ENCODE measurements around the gene GPR171. TPM values are rescaled to one million over a fixed set of nuclear protein-coding genes. Genes with fewer than 3 reads are reported as not detected.

GPR171 gene
- total RNA-seq, 2 experiments from 2014 or later = 142 TPM

- Mint-ChIP-seq H3K27me3 (no peaks in the 10 kb centered on the region), H3K4me3 (peak overlapping the region; percentile 77), H3K36me3 (peaks cover 16% of the 10 kb centered on the region), H3K27ac (peak overlapping the region; percentile 94), H3K9me3 (no peaks in the 10 kb centered on the region), H3K4me1 (peaks cover 60% of the 10 kb centered on the region)
- POLR2A ChIA-PET = interaction anchor here (1.1 to 2.4 kb wide), 2 partner anchors 443 to 1063 kb away, joined by 3 to 6 read pairs; partner anchors contain the start of genes MBNL1 and SIAH2
- ATAC-seq (ENCODE audit: low read depth) = no peak
- DNase-seq = no peak
Measured at GRCh38 chr3:151205482-151205881, 2.5 kb upstream of the GPR171 start.

- no peak for DNase-seq
- Mint-ChIP-seq H3K4me1 (peaks cover 54% of the 10 kb centered on the region), H3K27me3 (no peaks in the 10 kb centered on the region), H3K36me3 (peaks cover 22% of the 10 kb centered on the region), H3K4me3 (peak overlapping the region; percentile 77), H3K27ac (peak overlapping the region; percentile 94), H3K9me3 (no peaks in the 10 kb centered on the region)
- ATAC-seq (ENCODE audit: low read depth) = peak; percentile 13
- POLR2A ChIA-PET = interaction anchor here (1.0 to 2.4 kb wide), 3 partner anchors 34 to 1064 kb away, joined by 3 to 6 read pairs (median 4); partner anchors contain the start of genes MBNL1 and SIAH2
Measured at GRCh38 chr3:151204530-151205402, 1.8 kb upstream of the GPR171 start.

GRCh38 chr3:151201051-151201730 lies 1.8 kb downstream of the GPR171 start:
- Mint-ChIP-seq H3K9me3 (peaks cover 5% of the 10 kb centered on the region), H3K36me3 (peaks cover 49% of the 10 kb centered on the region), H3K27me3 (no peaks in the 10 kb centered on the region), H3K4me1 (peaks cover 45% of the 10 kb centered on the region), H3K27ac (peak overlapping the region; percentile 95), H3K4me3 (peak overlapping the region; percentile 88)
- ATAC-seq (ENCODE audit: low read depth) (peak; percentile 15), DNase-seq (no peak)
- POLR2A ChIA-PET = interaction anchor here (0.6 to 4.3 kb wide), 15 partner anchors 9 to 1067 kb away, joined by 3 to 31 read pairs (median 5); partner anchors contain the start of genes MBNL1 and SIAH2

DNA sequence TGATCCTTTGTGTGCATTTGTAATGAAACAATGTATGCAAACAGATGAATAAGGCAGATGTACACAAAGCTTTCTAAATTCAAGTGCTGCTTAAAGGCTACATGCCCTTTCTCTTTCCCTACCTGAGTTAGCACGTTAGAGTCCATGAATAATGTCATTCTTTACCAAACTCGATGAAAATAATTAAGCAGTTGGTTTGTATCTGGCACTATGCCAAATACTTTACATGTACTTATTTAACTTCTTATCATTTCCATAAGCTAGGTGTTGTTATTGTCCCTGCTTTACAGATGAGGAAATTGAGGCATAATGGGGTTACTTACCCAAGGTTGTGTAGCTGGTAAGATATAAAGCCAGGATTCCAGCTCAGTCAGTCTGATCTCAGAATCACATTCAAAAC lies 2.4 kb downstream of the GPR171 start:
- POLR2A ChIA-PET = interaction anchor here (0.7 to 4.3 kb wide), 15 partner anchors 8 to 1068 kb away, joined by 3 to 31 read pairs (median 5); partner anchors contain the start of genes MBNL1 and SIAH2
- peak overlapping the region; percentile 88 for H3K4me3 Mint-ChIP-seq

GRCh38 chr3:151199554-151200438 lies 3.2 kb downstream of the GPR171 start:
- DNase-seq (no peak), ATAC-seq (ENCODE audit: low read depth) (peak; percentile 30)
- H3K27ac Mint-ChIP-seq = peak overlapping the region; percentile 95
- H3K4me3 Mint-ChIP-seq = peak overlapping the region; percentile 88
- H3K9me3 Mint-ChIP-seq = peaks cover 6% of the 10 kb centered on the region
- H3K4me1 Mint-ChIP-seq = peaks cover 38% of the 10 kb centered on the region
- POLR2A ChIA-PET = interaction anchor here (1.0 to 4.3 kb wide), 13 partner anchors 11 to 1069 kb away, joined by 3 to 31 read pairs (median 5); partner anchors contain the start of gene MBNL1
- peaks cover 56% of the 10 kb centered on the region for H3K36me3 Mint-ChIP-seq
- H3K27me3 Mint-ChIP-seq = no peaks in the 10 kb centered on the region

More for the DNA sequence above, 2.4 kb downstream of the GPR171 start:
- no peak for ATAC-seq (ENCODE audit: low read depth)
- Mint-ChIP-seq H3K27ac (peak overlapping the region; percentile 95), H3K27me3 (no peaks in the 10 kb centered on the region), H3K36me3 (peaks cover 52% of the 10 kb centered on the region), H3K4me1 (peaks cover 44% of the 10 kb centered on the region), H3K9me3 (peaks cover 6% of the 10 kb centered on the region)
- DNase-seq = no peak

GRCh38 chr3:151198849-151199248 lies 4.2 kb downstream of the GPR171 start:
- Mint-ChIP-seq H3K4me1 (peaks cover 31% of the 10 kb centered on the region), H3K9me3 (peaks cover 10% of the 10 kb centered on the region), H3K27ac (peak overlapping the region; percentile 95), H3K27me3 (no peaks in the 10 kb centered on the region), H3K36me3 (peaks cover 63% of the 10 kb centered on the region), H3K4me3 (peak overlapping the region; percentile 88)
- DNase-seq (no peak), ATAC-seq (ENCODE audit: low read depth) (no peak)
- POLR2A ChIA-PET = interaction anchor here (2.0 kb wide), 1 partner anchor 13 kb away, joined by 7 read pairs; no protein-coding TSS in a partner anchor

DNA sequence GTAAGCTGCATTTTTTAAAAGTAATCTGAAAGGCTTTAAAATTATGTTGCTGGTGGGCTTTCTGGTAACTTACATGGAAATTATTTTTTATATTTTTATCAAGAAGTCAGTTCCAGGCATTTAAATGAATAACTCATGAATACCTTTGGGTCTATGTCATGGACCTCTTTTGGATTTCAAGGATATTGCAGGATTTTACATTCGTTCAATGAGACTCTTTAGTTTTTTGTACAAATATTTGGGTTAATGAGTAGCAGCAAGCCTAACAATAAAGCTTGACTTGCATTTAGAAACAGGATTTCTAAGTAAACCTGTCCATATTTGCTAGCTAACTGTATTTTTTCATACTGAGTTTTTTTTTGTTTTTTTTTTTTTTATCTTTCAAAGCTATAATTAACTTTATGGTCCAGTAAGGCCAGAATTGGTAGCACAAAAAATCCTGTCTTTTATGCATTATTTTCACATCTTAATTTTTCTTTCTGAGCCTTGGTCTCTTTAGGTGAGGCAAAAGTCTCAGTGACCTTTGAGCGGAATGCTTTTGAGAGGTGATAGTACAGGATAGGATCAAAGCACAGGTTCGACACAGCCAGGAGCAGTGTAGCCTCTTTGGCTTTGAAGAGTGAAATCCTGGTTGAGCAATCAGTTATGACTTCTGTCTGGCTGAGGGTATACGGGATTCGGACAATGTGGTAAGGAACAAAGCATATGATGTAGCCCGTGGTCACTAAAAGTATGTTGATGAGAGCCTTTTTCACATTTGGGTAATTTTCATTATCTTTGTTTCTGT lies 4.8 kb downstream of the GPR171 start:
- H3K4me3 Mint-ChIP-seq = peak overlapping the region; percentile 88
- H3K27ac Mint-ChIP-seq = peak overlapping the region; percentile 95
- POLR2A ChIA-PET = interaction anchor here (0.9 to 2.0 kb wide), 2 partner anchors 9 to 12 kb away, joined by 3 to 7 read pairs; no protein-coding TSS in a partner anchor
- peaks cover 10% of the 10 kb centered on the region for H3K9me3 Mint-ChIP-seq
- DNase-seq = no peak
- H3K4me1 Mint-ChIP-seq = peaks cover 30% of the 10 kb centered on the region
- peaks cover 65% of the 10 kb centered on the region for H3K36me3 Mint-ChIP-seq
- ATAC-seq (ENCODE audit: low read depth) = no peak
- H3K27me3 Mint-ChIP-seq = no peaks in the 10 kb centered on the region

DNA sequence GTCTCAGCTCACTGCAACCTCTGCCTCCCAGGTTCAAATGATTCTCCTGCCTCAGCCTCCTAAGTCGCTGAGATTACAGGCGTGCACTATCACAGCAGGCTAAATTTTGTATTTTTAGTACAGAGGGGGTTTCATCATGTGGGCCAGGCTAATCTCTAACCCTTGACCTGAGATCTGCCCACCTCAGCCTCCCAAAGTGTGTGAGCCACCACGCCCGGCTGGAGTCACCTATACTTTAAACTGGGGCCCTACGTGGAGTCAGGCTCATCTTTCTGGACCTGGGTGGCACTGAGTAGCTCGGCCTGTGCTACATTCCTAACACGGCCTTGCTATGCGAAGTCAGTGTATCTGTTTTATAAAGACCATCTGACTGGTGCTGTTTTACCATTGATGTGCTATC lies 5.8 kb downstream of the GPR171 start:
- no peak for ATAC-seq (ENCODE audit: low read depth)
- no peaks in the 10 kb centered on the region for H3K27me3 Mint-ChIP-seq
- H3K36me3 Mint-ChIP-seq = peaks cover 70% of the 10 kb centered on the region
- peaks cover 16% of the 10 kb centered on the region for H3K9me3 Mint-ChIP-seq
- H3K27ac Mint-ChIP-seq = no peak overlapping the region
- H3K4me3 Mint-ChIP-seq = no peak overlapping the region
- peaks cover 32% of the 10 kb centered on the region for H3K4me1 Mint-ChIP-seq
- POLR2A ChIA-PET = interaction anchor here (0.9 kb wide), 1 partner anchor 8 kb away, joined by 3 read pairs; no protein-coding TSS in a partner anchor
- no peak for DNase-seq

DNA sequence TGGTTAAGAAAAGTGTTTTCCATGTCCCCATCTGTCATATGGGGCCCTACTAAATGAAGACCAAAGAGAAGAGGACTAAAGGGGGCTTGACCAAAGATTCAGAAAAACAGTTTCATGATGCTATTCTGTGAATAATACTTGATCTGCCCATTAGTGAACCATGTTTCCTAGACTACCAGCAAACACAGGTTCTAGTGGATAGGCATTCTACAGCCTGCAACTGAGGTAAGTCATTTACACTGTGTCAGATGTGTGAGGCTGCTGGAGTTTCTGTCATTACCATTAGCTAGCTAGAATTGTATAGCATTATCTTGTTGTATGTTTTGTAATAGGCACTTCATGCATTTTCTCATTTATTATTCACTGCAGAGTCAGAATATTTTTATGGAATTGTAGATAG lies 6.6 kb downstream of the GPR171 start:
- POLR2A ChIA-PET = interaction anchor here (0.9 kb wide), 1 partner anchor 10 kb away, joined by 3 read pairs; no protein-coding TSS in a partner anchor
- ATAC-seq (ENCODE audit: low read depth) (no peak), DNase-seq (no peak)
- Mint-ChIP-seq H3K9me3 (peaks cover 16% of the 10 kb centered on the region), H3K27me3 (no peaks in the 10 kb centered on the region), H3K4me3 (peak overlapping the region; percentile 39), H3K4me1 (peaks cover 32% of the 10 kb centered on the region), H3K36me3 (peaks cover 65% of the 10 kb centered on the region), H3K27ac (no peak overlapping the region)

DNA sequence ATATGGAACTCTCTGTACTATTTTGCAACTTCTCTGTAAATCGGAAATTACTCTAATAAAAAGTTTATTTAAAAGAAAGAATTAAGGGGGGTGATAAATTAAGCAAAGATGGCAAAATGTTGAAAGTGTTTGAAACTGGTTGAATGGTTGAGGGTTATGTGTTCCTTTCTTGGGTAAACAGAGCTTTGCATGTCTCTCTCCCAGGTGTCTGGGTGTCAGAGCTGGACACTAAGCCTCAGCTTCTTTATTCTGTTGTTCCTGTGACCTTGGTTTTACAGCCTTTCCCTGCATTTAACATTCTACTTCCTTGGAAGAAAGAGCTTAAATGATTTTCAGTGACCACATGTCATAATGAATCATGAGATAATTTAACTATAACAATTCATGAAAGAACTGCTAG lies 7.2 kb downstream of the GPR171 start:
- ATAC-seq (ENCODE audit: low read depth) (no peak), DNase-seq (no peak)
- H3K4me1 Mint-ChIP-seq = peaks cover 28% of the 10 kb centered on the region
- no peak overlapping the region for H3K27ac Mint-ChIP-seq
- H3K36me3 Mint-ChIP-seq = peaks cover 66% of the 10 kb centered on the region
- H3K9me3 Mint-ChIP-seq = peaks cover 20% of the 10 kb centered on the region
- POLR2A ChIA-PET = interaction anchor here (0.9 kb wide), 1 partner anchor 9 kb away, joined by 3 read pairs; no protein-coding TSS in a partner anchor
- no peaks in the 10 kb centered on the region for H3K27me3 Mint-ChIP-seq
- H3K4me3 Mint-ChIP-seq = no peak overlapping the region

DNA sequence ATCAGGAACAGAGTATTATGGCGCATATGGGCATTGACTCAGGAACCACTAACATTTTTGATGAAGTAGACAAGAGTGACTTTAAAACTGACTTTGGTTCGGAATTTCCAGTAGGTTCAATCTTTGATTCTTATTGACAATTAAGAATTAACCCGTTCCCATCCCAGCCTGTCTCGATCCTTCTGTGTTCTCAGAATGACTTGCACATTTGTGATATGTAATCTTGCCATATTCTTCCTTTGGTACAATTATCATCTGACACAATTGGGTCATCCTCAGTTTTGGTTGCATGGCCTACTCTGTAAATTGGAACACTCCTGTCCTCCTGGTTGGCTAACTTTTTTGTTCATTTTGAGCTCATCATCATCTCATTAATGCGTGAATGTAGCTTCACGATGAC lies 10.5 kb downstream of the GPR171 start:
- peaks cover 27% of the 10 kb centered on the region for H3K4me1 Mint-ChIP-seq
- H3K36me3 Mint-ChIP-seq = peaks cover 50% of the 10 kb centered on the region
- ATAC-seq (ENCODE audit: low read depth) = no peak
- no peak overlapping the region for H3K4me3 Mint-ChIP-seq
- no peak overlapping the region for H3K27ac Mint-ChIP-seq
- DNase-seq = no peak
- no peaks in the 10 kb centered on the region for H3K27me3 Mint-ChIP-seq
- H3K9me3 Mint-ChIP-seq = peaks cover 22% of the 10 kb centered on the region
- POLR2A ChIA-PET = interaction anchor here (1.1 to 1.9 kb wide), 4 partner anchors 9 to 21 kb away, joined by 3 to 4 read pairs (median 4); partner anchors contain the start of gene GPR171

All from activated naive CD8-positive, alpha-beta T cell treated with anti-CD3 and anti-CD28 coated beads, Interleukin-2, amount 10 ng/mL, durations not matched to agents 7 days and 5 days (primary cell).